Measurements from ENCODE around the gene SPAG7.

DNA sequence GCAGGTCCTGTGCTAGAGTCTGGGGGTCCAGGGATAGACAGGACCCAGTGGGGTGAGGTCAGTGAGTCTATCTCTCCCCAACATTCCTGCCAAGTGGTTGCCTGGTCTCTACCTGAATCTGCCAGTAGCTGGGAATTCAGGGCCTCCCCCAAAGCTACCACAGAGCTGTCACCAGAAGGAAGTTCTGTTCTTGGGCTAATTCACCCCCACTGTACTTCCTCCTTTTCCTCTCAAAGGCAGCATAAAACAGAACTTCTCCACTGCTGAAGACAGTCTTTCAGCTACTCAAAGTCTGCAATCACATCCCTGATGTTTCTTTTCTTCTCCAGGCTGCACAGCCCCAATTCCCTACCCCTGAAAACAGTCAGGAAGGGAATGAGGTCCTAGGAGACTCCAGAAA lies 11.1 kb upstream of the SPAG7 start:
- TF ChIP-seq, protein P1, sequence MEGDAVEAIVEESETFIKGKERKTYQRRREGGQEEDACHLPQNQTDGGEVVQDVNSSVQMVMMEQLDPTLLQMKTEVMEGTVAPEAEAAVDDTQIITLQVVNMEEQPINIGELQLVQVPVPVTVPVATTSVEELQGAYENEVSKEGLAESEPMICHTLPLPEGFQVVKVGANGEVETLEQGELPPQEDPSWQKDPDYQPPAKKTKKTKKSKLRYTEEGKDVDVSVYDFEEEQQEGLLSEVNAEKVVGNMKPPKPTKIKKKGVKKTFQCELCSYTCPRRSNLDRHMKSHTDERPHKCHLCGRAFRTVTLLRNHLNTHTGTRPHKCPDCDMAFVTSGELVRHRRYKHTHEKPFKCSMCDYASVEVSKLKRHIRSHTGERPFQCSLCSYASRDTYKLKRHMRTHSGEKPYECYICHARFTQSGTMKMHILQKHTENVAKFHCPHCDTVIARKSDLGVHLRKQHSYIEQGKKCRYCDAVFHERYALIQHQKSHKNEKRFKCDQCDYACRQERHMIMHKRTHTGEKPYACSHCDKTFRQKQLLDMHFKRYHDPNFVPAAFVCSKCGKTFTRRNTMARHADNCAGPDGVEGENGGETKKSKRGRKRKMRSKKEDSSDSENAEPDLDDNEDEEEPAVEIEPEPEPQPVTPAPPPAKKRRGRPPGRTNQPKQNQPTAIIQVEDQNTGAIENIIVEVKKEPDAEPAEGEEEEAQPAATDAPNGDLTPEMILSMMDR (IDR thresholded peaks at IDR 0.05 in 8 of 11, conservative IDR thresholded peaks at IDR 0.05 in 3 of 11): no peak
- TF ChIP-seq POLR2A (IDR thresholded peaks at IDR 0.05) (no peak), POLR2AphosphoS5 (IDR thresholded peaks at IDR 0.05) (no peak)

All from spleen (tissue), 7 donors.